Keratinocyte (primary cell): ENCODE results near the gene RALGAPA2. TPM values are rescaled to one million over a fixed set of nuclear protein-coding genes. Genes with fewer than 3 reads are reported as not detected.

Experiments
- DNase-seq: peaks from one replicate; pipeline ENCODE4 v3.0.0-alpha.2; 2011; ENCODE audit warnings: low read depth, missing footprints, low spot score
- FAIRE-seq: peaks from 2 replicates; lab custom pipeline; 2011; peaks lifted over from hg19 to GRCh38; lab: Jason Lieb, UNC
- H2AFZ ChIP-seq: 2 replicates; pipeline ENCODE4 v1.6.0; 2012; ENCODE audit warnings: low read length, control low read depth, inconsistent platforms; ENCODE audit not compliant: control insufficient read depth
- H3K27ac ChIP-seq: 2 replicates; pipeline ENCODE4 v1.5.1; 2011; ENCODE audit warnings: low read length; ENCODE audit not compliant: control insufficient read depth, insufficient read depth
- H3K27me3 ChIP-seq: 3 replicates; pipeline ENCODE4 v1.6.0; 2011; ENCODE audit warnings: low read length; ENCODE audit not compliant: control insufficient read depth, insufficient read depth; ENCODE audit errors: extremely low read depth
- H3K36me3 ChIP-seq, 2 experiments: 2 replicates in 1 of 2; 3 replicates in 1 of 2; pipeline ENCODE4 v1.5.1; 2011; ENCODE audit warnings: low read length in 2 of 2, mild to moderate bottlenecking in 1 of 2; ENCODE audit not compliant: control insufficient read depth in 2 of 2, insufficient read depth in 2 of 2; ENCODE audit errors: extremely low read depth in 1 of 2
- H3K4me1 ChIP-seq: 3 replicates; pipeline ENCODE4 v1.5.1; 2011; ENCODE audit warnings: low read length; ENCODE audit not compliant: control insufficient read depth, insufficient read depth; ENCODE audit errors: extremely low read depth
- H3K4me2 ChIP-seq: 3 replicates; pipeline ENCODE4 v1.6.0; 2011; ENCODE audit warnings: low read depth, low read length; ENCODE audit not compliant: control insufficient read depth, insufficient read depth; ENCODE audit errors: extremely low read depth
- H3K4me3 ChIP-seq, 3 experiments: fragments of 200-600 bp in 1 of 3; sonication (generic) in 1 of 3; 2 replicates in 2 of 3; 3 replicates in 1 of 3; pipeline ENCODE4 v1.5.1; 2011 to 2016; ENCODE audit warnings: low read length in 3 of 3, mild to moderate bottlenecking in 3 of 3, control low read depth in 2 of 3, inconsistent platforms in 1 of 3, low read depth in 1 of 3, mixed read lengths in 1 of 3, mixed run types in 1 of 3, moderate library complexity in 1 of 3; ENCODE audit not compliant: control insufficient read depth in 2 of 3, insufficient read depth in 2 of 3; ENCODE audit errors: extremely low read depth in 1 of 3
- H3K79me2 ChIP-seq: 2 replicates; pipeline ENCODE4 v1.6.0; 2012; ENCODE audit warnings: low read length; ENCODE audit not compliant: control insufficient read depth, insufficient read depth
- H3K9ac ChIP-seq: 3 replicates; pipeline ENCODE4 v1.6.0; 2011; ENCODE audit warnings: low read length; ENCODE audit not compliant: control insufficient read depth, insufficient read depth; ENCODE audit errors: extremely low read depth
- H3K9me1 ChIP-seq: 3 replicates; pipeline ENCODE4 v1.6.0; 2011; ENCODE audit warnings: low read length; ENCODE audit not compliant: control insufficient read depth, insufficient read depth; ENCODE audit errors: extremely low read depth
- H3K9me3 ChIP-seq: 2 replicates; pipeline ENCODE4 v1.5.1; 2012; ENCODE audit warnings: low read depth, low read length; ENCODE audit not compliant: control insufficient read depth
- H4K20me1 ChIP-seq: 3 replicates; pipeline ENCODE4 v1.6.0; 2011; ENCODE audit warnings: low read length; ENCODE audit not compliant: control insufficient read depth, insufficient read depth; ENCODE audit errors: extremely low read depth
- EZH2 ChIP-seq: IDR thresholded peaks from one replicate; pipeline ENCODE4 v1.6.1; 2012; ENCODE audit warnings: inconsistent platforms, mild to moderate bottlenecking, low read length, moderate library complexity
- dilution Hi-C: fragments of 300-500 bp; cut with MboI; formaldehyde crosslinking; loops from one replicate; pipeline ENCODE4 v1.7.0; 2020; ENCODE audit warnings: low sequenced_read_pairs; ENCODE audit not compliant: extremely low pct_ligation_motif_present
- polyA plus RNA-seq, 5 experiments: library from polyadenylated mRNA; depleted of rRNA in 3 of 5; stranded (reverse) in 3 of 5; stranded (forward) in 1 of 5; unstranded in 1 of 5; fragments of >200 nt; gene quantifications; 1 replicate in 1 of 5; 2 replicates in 3 of 5; 3 replicates in 1 of 5; pipeline versions ENCODE4 v1.2.1 to v1.2.3, GENCODE V29; 2011 to 2012; ENCODE audit warnings: missing spikeins in 2 of 5, low read depth in 1 of 5, low replicate concordance in 1 of 5
- TF ChIP-seq, protein P1 (sequence below), 3 experiments: IDR thresholded peaks in 1 of 3; conservative IDR thresholded peaks in 1 of 3; optimal IDR thresholded peaks in 1 of 3; 2 replicates in 2 of 3; 3 replicates in 1 of 3; pipeline versions ENCODE3 to v1.5.1; 2011; ENCODE audit warnings: low read length in 3 of 3, mild to moderate bottlenecking in 3 of 3, moderate library complexity in 2 of 3, control low read depth in 1 of 3, inconsistent platforms in 1 of 3; ENCODE audit not compliant: insufficient read depth in 2 of 3; ENCODE audit errors: extremely low read depth in 1 of 3

RALGAPA2 gene
- polyA plus RNA-seq, 1 donor (not counting 4 experiments of a cell fraction or from before 2014, with no cell fraction given): 3.2 TPM

DNA sequence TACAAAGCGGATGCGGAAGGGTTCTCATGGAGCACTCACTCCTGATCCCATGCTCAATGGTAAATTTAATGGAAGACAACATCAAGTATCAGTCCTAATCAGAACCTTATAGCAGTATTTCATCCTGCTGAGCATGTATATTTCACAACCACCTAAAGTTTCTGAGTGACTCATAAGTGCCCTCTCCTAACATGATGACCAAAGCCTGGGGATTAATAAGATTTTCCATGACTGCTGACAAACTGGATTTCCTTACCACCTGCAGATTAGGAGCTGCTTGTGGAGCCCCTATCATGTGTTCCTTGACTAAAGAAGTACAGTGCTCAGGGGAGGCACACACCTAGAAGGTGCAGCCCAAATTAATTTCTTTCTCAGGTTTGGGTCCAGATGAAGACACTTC lies 231.8 kb downstream of the RALGAPA2 start:
- no peak overlapping the region for H3K27ac ChIP-seq

DNA sequence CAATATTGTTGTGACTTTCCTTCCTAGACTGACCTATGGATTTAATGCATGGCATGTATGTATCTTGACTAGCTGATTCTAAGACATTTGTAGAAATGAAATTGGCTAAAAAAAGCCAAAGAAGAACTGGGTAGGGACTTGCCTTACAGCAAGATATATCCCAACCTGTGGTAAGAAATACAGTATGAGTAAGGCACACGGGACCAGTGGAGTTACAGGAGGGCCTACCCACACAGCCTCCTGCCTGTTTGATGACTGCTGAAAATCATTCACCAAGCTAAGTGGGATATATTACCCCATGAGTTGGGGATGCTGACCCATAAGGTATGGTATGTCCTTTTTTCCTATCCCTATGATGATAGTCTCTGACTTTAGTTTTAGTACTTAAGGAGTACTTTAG lies 232.3 kb downstream of the RALGAPA2 start:
- H4K20me1 ChIP-seq: no peaks in the 10 kb centered on the region
- no peak overlapping the region for H3K27ac ChIP-seq
- TF ChIP-seq, protein P1, sequence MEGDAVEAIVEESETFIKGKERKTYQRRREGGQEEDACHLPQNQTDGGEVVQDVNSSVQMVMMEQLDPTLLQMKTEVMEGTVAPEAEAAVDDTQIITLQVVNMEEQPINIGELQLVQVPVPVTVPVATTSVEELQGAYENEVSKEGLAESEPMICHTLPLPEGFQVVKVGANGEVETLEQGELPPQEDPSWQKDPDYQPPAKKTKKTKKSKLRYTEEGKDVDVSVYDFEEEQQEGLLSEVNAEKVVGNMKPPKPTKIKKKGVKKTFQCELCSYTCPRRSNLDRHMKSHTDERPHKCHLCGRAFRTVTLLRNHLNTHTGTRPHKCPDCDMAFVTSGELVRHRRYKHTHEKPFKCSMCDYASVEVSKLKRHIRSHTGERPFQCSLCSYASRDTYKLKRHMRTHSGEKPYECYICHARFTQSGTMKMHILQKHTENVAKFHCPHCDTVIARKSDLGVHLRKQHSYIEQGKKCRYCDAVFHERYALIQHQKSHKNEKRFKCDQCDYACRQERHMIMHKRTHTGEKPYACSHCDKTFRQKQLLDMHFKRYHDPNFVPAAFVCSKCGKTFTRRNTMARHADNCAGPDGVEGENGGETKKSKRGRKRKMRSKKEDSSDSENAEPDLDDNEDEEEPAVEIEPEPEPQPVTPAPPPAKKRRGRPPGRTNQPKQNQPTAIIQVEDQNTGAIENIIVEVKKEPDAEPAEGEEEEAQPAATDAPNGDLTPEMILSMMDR (optimal IDR thresholded peaks at IDR 0.05 in 1 of 3, IDR thresholded peaks at IDR 0.05 in 1 of 3, conservative IDR thresholded peaks at IDR 0.05 in 1 of 3; ENCODE audit: extremely low read depth in 1 of 3, insufficient read depth in 2 of 3, low read length in 3 of 3): no peak
- no peak for TF ChIP-seq EZH2
- H3K4me1 ChIP-seq: no peaks in the 10 kb centered on the region
- no peaks in the 10 kb centered on the region for H3K27me3 ChIP-seq
- H3K4me3 ChIP-seq: no peak overlapping the region
- dilution Hi-C loops: no loop called here
- no peaks in the 10 kb centered on the region for H3K79me2 ChIP-seq
- peak overlapping the region; percentile 16 for H3K9ac ChIP-seq
- H3K4me2 ChIP-seq: no peak overlapping the region
- no peaks in the 10 kb centered on the region for H3K9me1 ChIP-seq
- DNase-seq (no peak), FAIRE-seq (no peak)
- H3K36me3 ChIP-seq: no peaks in the 10 kb centered on the region
- no peaks in the 10 kb centered on the region for H3K9me3 ChIP-seq
- no peak overlapping the region for H2AFZ ChIP-seq

More for the DNA sequence above, 231.8 kb downstream of the RALGAPA2 start:
- peak; percentile 19 for DNase-seq
- Histone ChIP-seq H2AFZ (no peak overlapping the region), H3K4me2 (no peak overlapping the region), H3K4me1 (no peaks in the 10 kb centered on the region), H3K4me3 (no peak overlapping the region), H3K36me3 (no peaks in the 10 kb centered on the region), H3K79me2 (no peaks in the 10 kb centered on the region), H3K9me1 (no peaks in the 10 kb centered on the region), H3K9ac (peak overlapping the region; percentile 16), H3K27me3 (no peaks in the 10 kb centered on the region), H3K9me3 (no peaks in the 10 kb centered on the region), H4K20me1 (no peaks in the 10 kb centered on the region)
- FAIRE-seq: peak; percentile 65
- dilution Hi-C loops: no loop called here
- TF ChIP-seq, protein P1 (optimal IDR thresholded peaks at IDR 0.05 in 1 of 3, IDR thresholded peaks at IDR 0.05 in 1 of 3, conservative IDR thresholded peaks at IDR 0.05 in 1 of 3; ENCODE audit: extremely low read depth in 1 of 3, insufficient read depth in 2 of 3, low read length in 3 of 3): no peak
- no peak for TF ChIP-seq EZH2
